H9 (cell line): ENCODE results near the gene MAJIN. TPM values are rescaled to one million over a fixed set of nuclear protein-coding genes. Genes with fewer than 3 reads are reported as not detected.

Experiments used
- DNase-seq: peaks from one replicate; pipeline ENCODE4 v3.0.0-alpha.2; 2017
- H2AFZ ChIP-seq: one replicate; pipeline ENCODE4 v1.6.1; 2013; ENCODE audit warnings: mild to moderate bottlenecking, low read length, control low read depth, moderate library complexity
- H2AK5ac ChIP-seq: 2 replicates; pipeline ENCODE4 v1.6.1; 2013; ENCODE audit warnings: low read length, control low read depth, mixed read lengths; ENCODE audit not compliant: insufficient read length
- H2BK120ac ChIP-seq: one replicate; pipeline ENCODE4 v1.6.1; 2013; ENCODE audit warnings: low read depth, mild to moderate bottlenecking, low read length, control low read depth, inconsistent platforms; ENCODE audit not compliant: poor library complexity, severe bottlenecking
- H2BK12ac ChIP-seq: 2 replicates; pipeline ENCODE4 v1.6.1; 2013; ENCODE audit warnings: low read length, control low read depth, mixed read lengths, low read depth; ENCODE audit not compliant: insufficient read length
- H2BK15ac ChIP-seq: 2 replicates; pipeline ENCODE4 v1.6.1; 2013; ENCODE audit warnings: low read depth, low read length, control low read depth
- H2BK20ac ChIP-seq: one replicate; pipeline ENCODE4 v1.6.1; 2013; ENCODE audit warnings: low read depth, mild to moderate bottlenecking, low read length, control low read depth, inconsistent platforms; ENCODE audit not compliant: poor library complexity, severe bottlenecking
- H2BK5ac ChIP-seq: 2 replicates; pipeline ENCODE4 v1.6.1; 2013; ENCODE audit warnings: low read length, control low read depth, mixed read lengths; ENCODE audit not compliant: insufficient read length
- H3K14ac ChIP-seq: 2 replicates; pipeline ENCODE4 v1.6.1; 2013; ENCODE audit warnings: low read length, control low read depth; ENCODE audit not compliant: insufficient read depth
- H3K18ac ChIP-seq: 2 replicates; pipeline ENCODE4 v1.6.1; 2013; ENCODE audit warnings: low read depth, mild to moderate bottlenecking, mixed read lengths, low read length, control low read depth; ENCODE audit not compliant: insufficient read length
- H3K23ac ChIP-seq: 2 replicates; pipeline ENCODE4 v1.6.1; 2013; ENCODE audit warnings: low read length, control low read depth, mixed read lengths, low read depth; ENCODE audit not compliant: insufficient read length
- H3K23me2 ChIP-seq: 2 replicates; pipeline ENCODE4 v1.6.1; 2013; ENCODE audit warnings: low read depth, mild to moderate bottlenecking, mixed read lengths, low read length, control low read depth; ENCODE audit not compliant: insufficient read length, poor library complexity, severe bottlenecking
- H3K27ac ChIP-seq: 2 replicates; pipeline ENCODE4 v1.5.1; 2013; ENCODE audit warnings: low read length, control low read depth, mixed read lengths, low read depth; ENCODE audit not compliant: insufficient read length
- H3K27me3 ChIP-seq: 2 replicates; pipeline ENCODE4 v1.6.1; 2013; ENCODE audit warnings: low read length, control low read depth, inconsistent platforms; ENCODE audit not compliant: insufficient read depth
- H3K4ac ChIP-seq: 2 replicates; pipeline ENCODE4 v1.6.1; 2013; ENCODE audit warnings: low read depth, mild to moderate bottlenecking, control low read depth, inconsistent platforms, low read length, moderate library complexity
- H3K4me1 ChIP-seq: 2 replicates; pipeline ENCODE4 v1.6.1; 2013; ENCODE audit warnings: low read length, control low read depth, inconsistent platforms; ENCODE audit not compliant: insufficient read depth
- H3K4me2 ChIP-seq: 2 replicates; pipeline ENCODE4 v1.6.1; 2013; ENCODE audit warnings: low read length, control low read depth, mixed read lengths; ENCODE audit not compliant: insufficient read length, insufficient read depth
- H3K56ac ChIP-seq: 2 replicates; pipeline ENCODE4 v1.6.1; 2013; ENCODE audit warnings: low read depth, mild to moderate bottlenecking, mixed read lengths, low read length, control low read depth; ENCODE audit not compliant: insufficient read length
- H3K79me1 ChIP-seq: 2 replicates; pipeline ENCODE4 v1.6.1; 2013; ENCODE audit warnings: low read depth, mild to moderate bottlenecking, moderate library complexity, low read length, control low read depth, inconsistent platforms; ENCODE audit not compliant: insufficient read depth, poor library complexity, severe bottlenecking
- H3K79me2 ChIP-seq: 2 replicates; pipeline ENCODE4 v1.6.1; 2013; ENCODE audit warnings: low read length, control low read depth, inconsistent platforms; ENCODE audit not compliant: insufficient read depth
- H3K9ac ChIP-seq: 2 replicates; pipeline ENCODE4 v1.6.1; 2013; ENCODE audit warnings: low read length, control low read depth, mixed read lengths; ENCODE audit not compliant: insufficient read length; ENCODE audit errors: extremely low read depth
- H3K9me3 ChIP-seq: one replicate; pipeline ENCODE4 v1.6.1; 2013; ENCODE audit warnings: low read depth, low read length, inconsistent platforms; ENCODE audit not compliant: control insufficient read depth
- H3T11ph ChIP-seq: one replicate; pipeline ENCODE4 v1.6.1; 2013; ENCODE audit warnings: mild to moderate bottlenecking, low read length, control low read depth, inconsistent platforms
- H4K20me1 ChIP-seq: one replicate; pipeline ENCODE4 v1.6.1; 2013; ENCODE audit not compliant: control insufficient read depth, insufficient read length, insufficient read depth
- H4K5ac ChIP-seq: 2 replicates; pipeline ENCODE4 v1.6.1; 2013; ENCODE audit warnings: low read depth, mild to moderate bottlenecking, mixed read lengths, low read length, control low read depth; ENCODE audit not compliant: insufficient read length
- H4K8ac ChIP-seq: replicated peaks from 2 replicates; pipeline ENCODE4 v1.6.1; 2013; ENCODE audit warnings: low read length, control low read depth, mixed read lengths, low read depth; ENCODE audit not compliant: insufficient read length
- H4K91ac ChIP-seq: 2 replicates; pipeline ENCODE4 v1.6.1; 2013; ENCODE audit warnings: low read depth, mild to moderate bottlenecking, moderate library complexity, mixed read lengths, low read length, control low read depth; ENCODE audit not compliant: insufficient read length
- H3K27ac Mint-ChIP-seq, 3 experiments: 2 replicates in 2 of 3; 3 replicates in 1 of 3; pipeline ENCODE4 v1.8.0; 2020 to 2021; ENCODE audit warnings: mixed read lengths in 3 of 3, mild to moderate bottlenecking in 1 of 3, moderate library complexity in 1 of 3
- H3K27me3 Mint-ChIP-seq: 2 replicates; pipeline ENCODE4 v1.8.0; 2021; ENCODE audit warnings: low read depth, mild to moderate bottlenecking, moderate library complexity, mixed read lengths
- H3K36me3 Mint-ChIP-seq, 3 experiments: 2 replicates in 2 of 3; 3 replicates in 1 of 3; pipeline ENCODE4 v1.8.0; 2020 to 2021; ENCODE audit warnings: low read depth in 3 of 3, mixed read lengths in 3 of 3; ENCODE audit not compliant: insufficient read depth in 1 of 3
- H3K4me1 Mint-ChIP-seq, 2 experiments: 2 replicates each; pipeline ENCODE4 v1.8.0; 2020; ENCODE audit warnings: mixed read lengths in 2 of 2
- H3K4me3 Mint-ChIP-seq, 2 experiments: 2 replicates in 1 of 2; 3 replicates in 1 of 2; pipeline ENCODE4 v1.8.0; 2020 to 2021; ENCODE audit warnings: mild to moderate bottlenecking in 2 of 2, mixed read lengths in 2 of 2, moderate library complexity in 1 of 2
- H3K9me3 Mint-ChIP-seq, 2 experiments: 2 replicates in 1 of 2; 3 replicates in 1 of 2; pipeline ENCODE4 v1.8.0; 2020; ENCODE audit warnings: mild to moderate bottlenecking in 2 of 2, mixed read lengths in 2 of 2, moderate library complexity in 1 of 2
- WGBS: extraction: QIAGEN DNeasy Blood & Tissue Kit; methylation state at CpG from one replicate; pipeline ENCODE4 v1.1.7; 2013; ENCODE audit warnings: missing lambda C conversion rate, low lambda C conversion rate, mixed read lengths; ENCODE audit not compliant: insufficient read length; ENCODE audit errors: extremely low coverage; 5-methylcytosine and 5-hydroxymethylcytosine counted together
- total RNA-seq: library from RNA; stranded (reverse); gene quantifications from 2 replicates; pipeline ENCODE4 v1.2.1, GENCODE V29; 2021
- TF ChIP-seq, protein P1 (sequence below): fragments of 200-600 bp; sonication (generic); conservative IDR thresholded peaks from 3 replicates; pipeline ENCODE4 v1.8.0; 2021; ENCODE audit warnings: antibody characterized with exemption, mild to moderate bottlenecking

MAJIN gene
- total RNA-seq, 1 experiment from 2014 or later = not detected

DNA sequence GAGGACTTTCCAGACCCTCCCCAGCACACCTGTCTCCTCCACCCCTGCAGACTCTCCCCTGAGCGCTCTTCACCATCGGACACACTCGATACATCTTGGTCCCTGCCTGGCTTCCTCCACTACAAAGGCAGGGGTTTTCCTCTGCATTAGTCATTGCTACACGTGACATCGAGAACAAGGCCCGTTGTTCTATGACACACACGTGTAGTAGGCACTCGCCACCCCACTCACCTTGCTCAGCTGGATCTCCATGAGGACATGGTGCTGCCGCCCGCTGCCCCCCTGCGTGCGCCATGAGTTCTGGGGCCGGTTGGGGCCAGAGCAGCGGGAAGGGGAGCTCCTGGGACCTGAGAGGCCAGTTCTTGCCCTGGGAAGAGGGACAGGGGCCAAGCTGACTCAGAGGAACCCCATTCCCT lies 71.6 kb downstream of the MAJIN start:
- Histone ChIP-seq H4K20me1 (peaks cover 4% of the 10 kb centered on the region), H2BK20ac (no peak overlapping the region), H3K18ac (no peak overlapping the region), H3K4me2 (no peak overlapping the region), H2AK5ac (no peak overlapping the region), H3K14ac (no peak overlapping the region), H3K4ac (no peak overlapping the region), H3K9me3 (no peaks in the 10 kb centered on the region), H2AFZ (no peak overlapping the region), H3T11ph (no peak overlapping the region), H3K23me2 (no peaks in the 10 kb centered on the region), H4K5ac (no peak overlapping the region), H4K8ac (no peak overlapping the region), H3K79me1 (no peaks in the 10 kb centered on the region), H3K4me1 (no peaks in the 10 kb centered on the region), H3K9ac (no peak overlapping the region), H4K91ac (no peak overlapping the region), H3K79me2 (no peaks in the 10 kb centered on the region), H3K56ac (no peak overlapping the region), H2BK12ac (no peak overlapping the region), H3K27me3 (no peaks in the 10 kb centered on the region), H2BK15ac (no peak overlapping the region), H3K27ac (no peak overlapping the region), H3K23ac (no peak overlapping the region), H2BK5ac (no peak overlapping the region), H2BK120ac (no peak overlapping the region)
- no peaks in the 10 kb centered on the region for H3K27me3 Mint-ChIP-seq
- H3K27ac Mint-ChIP-seq = no peak overlapping the region
- no peak overlapping the region; a peak in 1 of 5 replicates for H3K4me3 Mint-ChIP-seq
- peaks cover 3 to 34% (median 29%) of the 10 kb centered on the region in 3 experiments; a peak in 6 of 7 replicates for H3K36me3 Mint-ChIP-seq
- no peaks in the 10 kb centered on the region for H3K4me1 Mint-ChIP-seq
- TF ChIP-seq, protein P1, sequence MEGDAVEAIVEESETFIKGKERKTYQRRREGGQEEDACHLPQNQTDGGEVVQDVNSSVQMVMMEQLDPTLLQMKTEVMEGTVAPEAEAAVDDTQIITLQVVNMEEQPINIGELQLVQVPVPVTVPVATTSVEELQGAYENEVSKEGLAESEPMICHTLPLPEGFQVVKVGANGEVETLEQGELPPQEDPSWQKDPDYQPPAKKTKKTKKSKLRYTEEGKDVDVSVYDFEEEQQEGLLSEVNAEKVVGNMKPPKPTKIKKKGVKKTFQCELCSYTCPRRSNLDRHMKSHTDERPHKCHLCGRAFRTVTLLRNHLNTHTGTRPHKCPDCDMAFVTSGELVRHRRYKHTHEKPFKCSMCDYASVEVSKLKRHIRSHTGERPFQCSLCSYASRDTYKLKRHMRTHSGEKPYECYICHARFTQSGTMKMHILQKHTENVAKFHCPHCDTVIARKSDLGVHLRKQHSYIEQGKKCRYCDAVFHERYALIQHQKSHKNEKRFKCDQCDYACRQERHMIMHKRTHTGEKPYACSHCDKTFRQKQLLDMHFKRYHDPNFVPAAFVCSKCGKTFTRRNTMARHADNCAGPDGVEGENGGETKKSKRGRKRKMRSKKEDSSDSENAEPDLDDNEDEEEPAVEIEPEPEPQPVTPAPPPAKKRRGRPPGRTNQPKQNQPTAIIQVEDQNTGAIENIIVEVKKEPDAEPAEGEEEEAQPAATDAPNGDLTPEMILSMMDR = no peak
- DNase-seq = no peak
- no CpG with 5 or more reads among the region's 14 CpGs for WGBS
- no peaks in the 10 kb centered on the region for H3K9me3 Mint-ChIP-seq
